ENCODE results near the gene SAP25.
"Not testable (repeated sequence)": the region's sequence is repeated elsewhere in the genome, so short reads cannot be mapped to it uniquely, and the experiment has no call there.

SAP25 gene

DNA sequence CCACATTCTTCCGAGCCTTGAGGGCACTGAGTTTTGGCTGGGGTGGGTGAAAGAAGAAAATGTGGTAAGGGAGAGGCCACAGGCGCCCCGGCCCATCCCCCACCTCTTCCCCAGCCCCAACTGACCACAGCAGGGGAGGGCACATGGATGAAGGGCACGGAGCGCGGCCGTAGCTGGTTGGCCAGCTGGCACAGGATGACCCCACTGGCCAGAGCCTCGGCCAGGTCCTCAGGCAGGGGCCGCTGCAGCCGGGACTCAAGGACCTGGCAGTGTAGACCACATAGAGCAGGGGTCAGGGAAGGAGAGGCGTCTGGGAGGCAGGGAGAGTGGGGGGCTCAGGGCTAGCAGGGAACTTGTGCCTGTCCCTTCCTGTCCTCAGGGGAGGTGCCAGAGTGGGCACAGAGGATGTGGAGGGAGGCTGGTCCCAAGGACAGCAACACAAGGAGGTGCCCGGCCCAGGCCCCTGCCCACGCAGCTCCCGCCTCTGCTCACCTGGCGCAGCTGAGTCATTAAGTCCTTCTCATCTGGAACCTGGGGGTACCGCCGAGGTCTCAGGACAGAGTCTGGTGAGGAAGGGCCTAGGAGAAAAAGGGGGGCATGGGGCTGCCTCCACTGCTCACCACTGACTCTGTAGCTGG is 2.2 kb upstream of the SAP25 start:
- DNase-seq (ENCODE audit: low read depth in 2 of 2): no peak

- no peak for DNase-seq (ENCODE audit: low read depth in 2 of 2)
Measured at GRCh38 chr7:100575206-100575631, 1.5 kb upstream of the SAP25 start.

GRCh38 chr7:100574362-100575205 is 884 bp upstream of the SAP25 start:
- DNase-seq (ENCODE audit: low read depth in 2 of 2): no peak

GRCh38 chr7:100572949-100573675 is 588 bp downstream of the SAP25 start:
- no peak for DNase-seq (ENCODE audit: low read depth in 2 of 2)

- DNase-seq (ENCODE audit: low read depth in 2 of 2): no peak
Measured at GRCh38 chr7:100572281-100572948, 1.3 kb downstream of the SAP25 start.

DNA sequence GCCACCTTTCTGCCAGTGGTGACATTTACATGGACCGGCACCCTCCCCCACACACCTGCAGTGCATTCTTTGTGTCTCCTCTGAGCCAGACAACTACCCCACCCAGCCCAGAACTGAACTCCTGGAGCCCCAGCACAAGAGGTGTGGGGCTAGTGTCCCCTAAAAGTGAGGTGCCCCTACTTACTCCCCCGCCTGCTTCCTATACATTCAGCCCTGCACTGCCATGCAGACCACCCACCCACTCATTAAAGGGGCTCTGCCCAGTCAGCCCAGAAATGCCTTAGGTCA is 1.9 kb downstream of the SAP25 start:
- no peak for DNase-seq (ENCODE audit: low read depth in 2 of 2)

GRCh38 chr7:100570954-100571828 is 2.5 kb downstream of the SAP25 start:
- DNase-seq (ENCODE audit: low read depth in 2 of 2): no peak

DNA sequence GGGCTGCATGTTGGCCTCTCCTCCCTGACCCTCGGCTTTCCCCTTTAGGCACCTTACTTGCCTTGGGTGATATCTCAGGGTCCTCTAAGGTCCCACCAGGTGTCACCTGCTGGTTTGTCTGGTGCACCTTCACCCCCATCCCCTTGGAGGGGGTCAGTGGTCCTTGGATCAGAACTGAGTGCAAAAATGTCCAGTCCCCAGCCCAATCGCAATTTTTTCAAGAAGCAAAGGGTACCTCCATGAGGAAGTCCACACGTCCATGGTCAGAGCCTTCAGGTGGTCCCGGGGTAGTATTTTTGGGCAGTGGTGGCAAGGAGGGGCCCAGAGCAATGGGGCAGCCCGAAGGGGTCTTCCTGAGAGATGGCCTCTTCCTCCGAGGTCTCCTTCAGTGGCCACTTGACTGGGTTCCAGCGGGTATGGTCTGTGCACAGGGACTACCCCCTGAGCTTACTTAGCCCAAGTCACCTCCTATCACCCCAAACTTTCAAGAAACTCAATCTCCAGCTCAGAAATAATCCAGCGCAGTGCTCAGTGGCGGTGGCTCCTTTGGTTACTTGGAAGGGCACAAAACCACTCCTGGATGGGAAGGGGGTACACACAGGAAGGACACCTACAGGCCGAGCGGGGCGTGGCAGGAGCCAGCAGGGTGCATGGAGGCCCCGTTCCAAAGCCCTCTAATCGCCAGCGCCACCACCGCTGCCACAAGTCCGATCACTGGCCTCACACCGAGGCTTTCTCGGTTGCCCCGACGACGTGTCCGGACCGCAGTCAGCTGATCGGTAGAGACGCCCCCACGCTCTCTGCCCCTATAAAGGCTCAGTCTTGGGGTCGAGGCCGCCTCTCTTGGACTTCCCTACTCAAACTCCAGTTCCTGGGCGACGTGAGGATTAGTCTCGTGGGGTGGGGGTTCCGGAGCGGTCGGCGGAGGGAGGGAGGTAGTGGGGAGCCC is 4.5 kb downstream of the SAP25 start:
- no peak for DNase-seq (ENCODE audit: low read depth in 2 of 2)

GRCh38 chr7:100568176-100568895 is 5.4 kb downstream of the SAP25 start:
- DNase-seq (ENCODE audit: low read depth in 2 of 2): no peak

- no peak for DNase-seq (ENCODE audit: low read depth in 2 of 2)
Measured at GRCh38 chr7:100567751-100568175, 5.9 kb downstream of the SAP25 start.

DNA sequence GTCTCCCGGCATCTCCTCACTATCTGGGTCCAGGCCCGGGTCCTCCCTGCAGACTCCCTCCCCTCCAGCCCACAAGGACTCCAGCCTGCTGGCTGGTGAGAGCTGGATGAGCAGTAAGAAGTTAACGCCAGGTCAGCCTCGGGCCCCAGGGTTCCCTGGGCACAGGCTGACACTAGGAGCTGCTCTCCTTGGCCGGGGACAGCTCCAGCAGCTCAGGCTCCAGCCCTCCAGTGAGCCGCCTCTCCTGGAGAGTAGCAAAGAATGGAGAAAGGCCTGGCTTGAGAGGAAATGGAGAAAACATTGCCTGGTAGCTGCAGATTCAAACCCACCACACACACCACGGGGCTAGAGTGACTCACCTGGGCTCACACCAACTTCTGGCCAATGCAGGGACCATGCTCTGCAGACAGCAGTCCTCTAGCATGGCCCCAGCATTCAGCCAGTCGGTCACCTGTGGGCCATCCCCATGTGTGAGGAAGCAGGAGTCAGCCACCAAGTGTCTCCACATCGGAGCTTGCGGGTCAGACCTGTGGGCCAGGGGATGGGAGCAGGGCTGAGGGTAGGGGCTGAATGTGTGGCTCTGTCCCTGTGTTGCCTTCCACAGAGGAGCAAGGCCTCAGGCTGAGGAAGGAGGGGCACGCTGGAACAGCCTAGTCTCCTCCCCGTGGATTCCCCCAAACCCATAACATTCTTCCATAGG is 6.5 kb downstream of the SAP25 start:
- no peak for DNase-seq (ENCODE audit: low read depth in 2 of 2)

- no peak for DNase-seq (ENCODE audit: low read depth in 2 of 2)
Measured at GRCh38 chr7:100566018-100566531, 7.6 kb downstream of the SAP25 start.

DNA sequence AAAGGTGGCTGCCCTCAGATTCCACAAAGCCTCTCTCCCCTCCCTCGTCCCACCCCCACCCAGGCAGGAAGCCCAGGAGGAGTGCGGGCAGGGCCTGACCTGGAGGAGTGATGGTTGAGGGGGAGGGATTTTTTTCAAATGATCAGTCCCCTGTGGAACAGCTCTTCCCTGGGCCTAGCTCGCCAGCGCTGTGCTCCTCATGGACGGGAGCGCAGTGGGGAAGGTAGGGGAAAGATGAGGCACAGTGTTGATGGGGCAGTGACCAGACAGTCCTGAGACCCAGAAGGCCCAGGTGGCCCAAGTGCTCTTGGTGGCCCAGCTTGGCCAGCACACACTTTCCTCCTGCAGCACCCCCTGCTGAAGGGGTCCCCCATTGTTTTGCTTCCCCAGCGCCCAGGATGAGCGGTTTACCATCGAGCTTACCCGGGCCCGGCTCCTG is 8.5 kb downstream of the SAP25 start:
- no peak for DNase-seq (ENCODE audit: low read depth in 2 of 2)

- DNase-seq (ENCODE audit: low read depth in 2 of 2): not testable (repeated sequence)
Measured at GRCh38 chr7:100564405-100564804, 9.3 kb downstream of the SAP25 start.

GRCh38 chr7:100563809-100564400 is 9.8 kb downstream of the SAP25 start:
- DNase-seq (ENCODE audit: low read depth in 2 of 2): peak; percentile 83

DNA sequence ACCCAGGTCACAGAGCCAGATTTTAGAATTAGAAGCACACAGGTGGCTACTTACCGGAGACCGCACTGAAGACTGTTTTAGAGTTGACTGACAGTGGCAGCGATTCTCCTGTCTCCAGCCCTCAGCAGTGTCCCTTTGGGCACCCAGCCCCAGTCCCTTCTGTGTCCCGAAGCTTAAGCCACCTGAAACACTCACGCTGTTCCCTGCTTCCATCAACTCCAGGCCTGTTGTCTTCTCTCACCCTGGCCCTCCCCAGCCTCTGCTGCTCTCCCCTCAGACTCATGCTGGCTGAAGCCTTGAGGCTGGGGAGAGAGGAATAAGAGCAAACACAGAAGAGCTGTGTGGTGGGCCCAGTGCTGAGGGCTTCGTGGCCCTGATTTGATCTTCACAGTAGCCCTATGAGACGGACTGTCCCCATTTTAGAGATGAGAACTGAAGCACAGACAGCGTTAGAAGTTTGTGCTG is 10.6 kb downstream of the SAP25 start:
- DNase-seq (ENCODE audit: low read depth in 2 of 2): no peak

DNA sequence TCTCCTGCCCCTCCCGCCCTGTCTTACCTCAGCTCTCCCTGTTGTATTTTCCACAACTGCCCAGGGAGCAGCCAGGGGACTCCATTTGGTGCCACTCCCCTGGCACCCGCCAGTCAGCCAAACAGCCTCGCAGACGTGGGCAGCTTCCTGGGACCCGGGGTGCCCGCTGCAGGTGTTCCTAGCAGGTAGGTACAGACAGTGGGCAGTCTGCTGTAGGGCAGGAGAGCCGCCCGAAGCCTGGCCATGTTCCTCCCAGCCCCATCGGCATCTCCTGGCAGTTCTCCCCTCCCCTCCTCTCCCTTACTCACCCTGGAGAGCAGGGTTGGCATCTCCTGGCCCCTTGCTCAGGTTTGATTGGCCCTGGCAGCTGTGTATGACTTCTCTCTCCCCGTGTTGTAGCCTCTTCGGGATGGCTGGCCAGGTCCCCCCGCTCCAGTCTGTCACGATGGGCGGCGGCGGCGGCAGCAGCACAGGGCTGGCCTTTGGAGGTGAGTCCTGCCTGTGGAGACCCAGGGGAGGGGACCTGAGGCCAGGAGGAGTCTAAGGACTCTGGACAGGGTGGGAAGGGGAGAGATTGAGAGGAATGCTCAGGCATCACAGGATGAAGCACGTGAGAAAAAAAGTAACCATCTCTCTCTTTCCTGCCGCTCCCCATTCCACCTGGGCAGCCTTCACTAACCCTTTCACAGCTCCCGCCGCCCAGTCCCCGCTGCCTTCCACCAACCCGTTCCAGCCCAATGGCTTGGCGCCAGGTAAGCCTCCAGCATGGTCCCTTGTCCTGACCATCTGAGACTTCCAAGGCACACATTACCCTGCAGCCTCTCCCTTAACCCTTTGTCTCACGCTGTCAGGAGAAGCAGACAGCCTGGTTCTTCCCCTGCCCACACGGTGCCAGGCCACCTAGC is 11.3 kb downstream of the SAP25 start:
- DNase-seq (ENCODE audit: low read depth in 2 of 2): no peak

Data from activated CD4-positive, alpha-beta T cell treated with anti-CD3 and anti-CD28 coated beads for 24 hours (primary cell).